ENCODE data around the gene GPR4. TPM values are rescaled to one million over a fixed set of nuclear protein-coding genes. Genes with fewer than 3 reads are reported as not detected.
A peak's percentile ranks its signal among the peaks of the same experiment; 100 is the strongest.

The GPR4 gene
- total RNA-seq, 3 donors from 2014 or later, result 1.1 to 8.8 (median 1.2) TPM

DNA sequence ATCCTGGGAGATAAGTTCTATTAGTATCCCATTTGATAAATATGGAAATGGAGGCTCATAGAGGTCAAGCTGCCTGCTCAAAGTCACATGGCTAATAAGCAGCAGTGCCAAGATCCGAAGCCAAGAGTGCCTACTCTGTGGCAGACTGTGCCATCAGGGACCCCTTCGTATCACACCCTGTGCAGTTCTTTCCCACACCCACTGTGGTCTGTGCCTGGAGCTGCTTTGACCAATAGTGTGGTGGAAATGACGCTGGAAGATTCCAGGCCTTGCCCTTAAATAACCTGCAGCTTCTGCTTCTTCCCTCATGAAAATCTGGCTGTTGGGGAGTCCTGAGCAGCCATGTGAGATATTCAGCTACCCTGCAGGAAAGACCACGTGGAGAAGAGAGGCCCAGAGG is 27.5 kb downstream of the GPR4 start:
- peaks cover 0 to 9% of the 10 kb centered on the region in 2 donors for H3K4me1 ChIP-seq
- intact Hi-C loops (cut with DNase I; ENCODE audit: low total_unique reads), result no loop called here
- DNase-seq (ENCODE audit: low spot score in 2 of 2), result no peak
- no peak overlapping the region for H3K27ac ChIP-seq
- H3K36me3 ChIP-seq, result no peaks in the 10 kb centered on the region
- H3K4me3 ChIP-seq, result no peak overlapping the region
- no peak for TF ChIP-seq POLR2AphosphoS5 (IDR thresholded peaks at IDR 0.05)
- H3K9me3 ChIP-seq, result no peaks in the 10 kb centered on the region
- H3K27me3 ChIP-seq, result no peaks in the 10 kb centered on the region

DNA sequence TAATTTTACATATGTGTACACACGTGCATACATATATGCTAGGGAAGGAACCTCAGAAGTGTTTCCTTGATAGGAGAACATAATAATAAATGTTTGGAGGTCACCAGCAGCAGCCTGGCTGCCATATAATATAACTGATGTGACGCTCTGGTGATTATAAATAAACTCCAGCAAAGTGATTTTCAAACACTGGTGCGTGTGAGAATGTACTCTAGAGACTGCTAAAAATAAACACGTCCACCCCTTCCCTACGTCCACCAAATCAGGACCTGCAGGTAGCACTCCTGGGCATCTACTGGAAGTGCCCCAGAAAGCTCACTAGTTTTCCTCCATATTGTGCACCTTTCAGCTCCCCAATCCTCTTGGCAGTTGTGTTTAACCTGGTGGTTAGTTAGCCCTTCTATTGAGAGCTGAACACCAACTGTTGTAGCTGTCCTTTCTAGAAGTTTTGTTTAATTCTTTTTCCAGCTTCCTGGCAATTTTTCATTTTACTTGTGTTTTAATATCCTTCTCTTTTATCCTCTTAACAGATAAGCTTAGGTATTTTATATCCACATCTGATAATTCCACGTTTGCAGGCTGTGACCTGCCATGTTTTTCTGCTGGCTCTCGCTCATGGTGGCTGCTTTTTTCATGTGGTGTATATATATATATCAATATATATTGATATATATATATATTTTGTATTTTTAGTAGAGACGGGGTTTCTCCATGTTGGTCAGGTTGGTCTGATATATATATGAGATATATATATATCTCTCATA is 30.4 kb downstream of the GPR4 start:
- no peak overlapping the region for H3K4me3 ChIP-seq
- no peaks in the 10 kb centered on the region for H3K4me1 ChIP-seq
- no peak overlapping the region for H3K27ac ChIP-seq
- H3K27me3 ChIP-seq, result no peaks in the 10 kb centered on the region
- H3K36me3 ChIP-seq, result no peaks in the 10 kb centered on the region
- intact Hi-C loops (cut with DNase I; ENCODE audit: low total_unique reads), result no loop called here
- no peak for DNase-seq (ENCODE audit: low spot score in 2 of 2)
- TF ChIP-seq POLR2AphosphoS5 (IDR thresholded peaks at IDR 0.05), result no peak
- TF ChIP-seq POLR2A (IDR thresholded peaks at IDR 0.05), result no peak
- TF ChIP-seq, protein P1, sequence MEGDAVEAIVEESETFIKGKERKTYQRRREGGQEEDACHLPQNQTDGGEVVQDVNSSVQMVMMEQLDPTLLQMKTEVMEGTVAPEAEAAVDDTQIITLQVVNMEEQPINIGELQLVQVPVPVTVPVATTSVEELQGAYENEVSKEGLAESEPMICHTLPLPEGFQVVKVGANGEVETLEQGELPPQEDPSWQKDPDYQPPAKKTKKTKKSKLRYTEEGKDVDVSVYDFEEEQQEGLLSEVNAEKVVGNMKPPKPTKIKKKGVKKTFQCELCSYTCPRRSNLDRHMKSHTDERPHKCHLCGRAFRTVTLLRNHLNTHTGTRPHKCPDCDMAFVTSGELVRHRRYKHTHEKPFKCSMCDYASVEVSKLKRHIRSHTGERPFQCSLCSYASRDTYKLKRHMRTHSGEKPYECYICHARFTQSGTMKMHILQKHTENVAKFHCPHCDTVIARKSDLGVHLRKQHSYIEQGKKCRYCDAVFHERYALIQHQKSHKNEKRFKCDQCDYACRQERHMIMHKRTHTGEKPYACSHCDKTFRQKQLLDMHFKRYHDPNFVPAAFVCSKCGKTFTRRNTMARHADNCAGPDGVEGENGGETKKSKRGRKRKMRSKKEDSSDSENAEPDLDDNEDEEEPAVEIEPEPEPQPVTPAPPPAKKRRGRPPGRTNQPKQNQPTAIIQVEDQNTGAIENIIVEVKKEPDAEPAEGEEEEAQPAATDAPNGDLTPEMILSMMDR (IDR thresholded peaks at IDR 0.05), result no peak
- H3K9me3 ChIP-seq, result no peaks in the 10 kb centered on the region

DNA sequence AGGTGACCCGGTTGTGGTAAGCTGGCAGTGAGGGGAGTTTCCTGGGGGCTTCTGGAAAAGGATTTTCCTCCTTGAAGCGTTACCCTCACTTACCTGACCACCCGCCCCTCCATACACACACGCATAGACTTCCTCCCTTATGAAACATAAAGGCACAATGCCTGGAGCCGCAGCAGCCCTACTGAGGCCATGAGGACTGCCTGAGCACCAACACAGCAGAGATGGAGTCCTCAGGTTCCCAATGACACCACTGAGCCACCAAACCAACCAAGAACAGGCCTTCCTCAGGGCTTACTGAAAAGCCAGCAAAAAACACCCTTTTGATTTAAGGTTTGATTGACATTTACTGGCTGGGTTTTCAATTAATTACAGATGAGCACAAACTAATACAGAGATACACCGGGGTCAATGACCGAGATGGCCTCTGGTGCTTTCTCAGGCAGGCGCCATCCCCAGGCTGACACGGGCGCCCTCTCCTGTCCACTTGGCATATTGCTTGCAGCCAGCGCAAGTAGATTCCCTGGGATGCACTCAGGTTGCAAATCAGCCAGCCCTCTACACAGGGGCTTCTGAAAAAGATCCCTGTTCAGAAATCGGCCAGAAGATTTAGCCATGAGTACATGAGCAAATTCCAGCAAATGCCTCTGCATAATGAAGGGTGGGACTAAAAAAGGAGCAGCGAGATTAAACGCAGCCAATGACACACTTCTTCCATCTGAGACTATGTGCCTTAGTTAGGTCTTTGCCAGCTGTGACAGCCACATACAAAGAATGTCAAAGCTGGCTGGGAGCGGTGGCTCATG is 32.2 kb downstream of the GPR4 start:
- intact Hi-C loops (cut with DNase I; ENCODE audit: low total_unique reads), result no loop called here
- H3K9me3 ChIP-seq, result no peaks in the 10 kb centered on the region
- H3K27ac ChIP-seq, result no peak overlapping the region
- H3K4me3 ChIP-seq, result no peak overlapping the region
- no peaks in the 10 kb centered on the region for H3K4me1 ChIP-seq
- TF ChIP-seq, protein P1 (IDR thresholded peaks at IDR 0.05), result peak in 2 of 3 donors; percentile 40 to 58
- no peak for TF ChIP-seq POLR2AphosphoS5 (IDR thresholded peaks at IDR 0.05)
- H3K27me3 ChIP-seq, result no peaks in the 10 kb centered on the region
- no peaks in the 10 kb centered on the region for H3K36me3 ChIP-seq
- no peak for DNase-seq (ENCODE audit: low spot score in 2 of 2)

DNA sequence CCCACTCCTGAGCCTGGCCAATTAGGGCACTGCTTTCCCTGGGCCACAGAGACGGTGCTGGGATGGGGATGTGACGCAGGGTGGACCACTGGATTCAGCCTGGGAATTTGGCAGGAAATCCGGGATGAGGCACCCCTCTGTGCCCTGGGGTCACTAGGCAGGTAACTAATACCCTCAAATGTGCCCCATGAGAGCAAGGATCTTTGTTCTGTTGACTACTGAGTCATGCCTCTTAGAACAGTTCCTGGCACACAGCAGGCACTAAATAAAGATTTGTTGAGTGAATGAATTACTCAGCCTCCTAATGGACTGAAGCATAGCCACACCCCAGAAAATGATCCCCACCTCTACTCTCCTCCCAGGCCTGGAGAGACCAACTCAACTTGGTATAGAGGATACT is 33.3 kb downstream of the GPR4 start:
- H3K4me3 ChIP-seq, result no peak overlapping the region
- H3K4me1 ChIP-seq, result no peaks in the 10 kb centered on the region
- DNase-seq (ENCODE audit: low spot score in 2 of 2), result no peak
- intact Hi-C loops (cut with DNase I; ENCODE audit: low total_unique reads), result no loop called here
- no peaks in the 10 kb centered on the region for H3K27me3 ChIP-seq
- H3K36me3 ChIP-seq, result no peaks in the 10 kb centered on the region
- TF ChIP-seq POLR2AphosphoS5 (IDR thresholded peaks at IDR 0.05) (no peak), POLR2A (IDR thresholded peaks at IDR 0.05) (no peak)
- TF ChIP-seq, protein P1 (IDR thresholded peaks at IDR 0.05), result no peak
- H3K9me3 ChIP-seq, result no peaks in the 10 kb centered on the region
- peak overlapping the region in 1 of 2 donors; percentile 25 for H3K27ac ChIP-seq

DNA sequence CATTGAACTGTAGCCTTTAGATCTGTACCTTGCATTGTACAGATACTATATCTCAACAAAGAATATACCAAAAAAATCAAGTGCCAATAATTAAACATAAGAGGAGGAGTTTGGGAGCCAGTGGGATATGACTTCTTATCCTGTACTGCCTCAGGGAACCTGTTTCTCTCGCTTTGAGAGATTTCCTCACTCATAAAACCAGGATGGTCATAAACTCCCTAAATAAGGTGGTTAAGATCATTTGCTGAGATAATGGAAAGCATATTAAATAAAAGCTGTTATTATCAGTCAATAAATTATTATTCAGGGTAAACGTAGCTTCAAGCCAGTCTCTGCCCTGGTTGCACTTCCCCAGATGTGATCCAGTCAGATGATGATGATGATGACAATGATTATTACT is 34.4 kb downstream of the GPR4 start:
- Histone ChIP-seq H3K4me1 (no peaks in the 10 kb centered on the region), H3K27ac (no peak overlapping the region), H3K36me3 (no peaks in the 10 kb centered on the region), H3K4me3 (no peak overlapping the region), H3K27me3 (no peaks in the 10 kb centered on the region), H3K9me3 (no peaks in the 10 kb centered on the region)
- TF ChIP-seq POLR2A (IDR thresholded peaks at IDR 0.05) (no peak), POLR2AphosphoS5 (IDR thresholded peaks at IDR 0.05) (no peak)
- TF ChIP-seq, protein P1 (IDR thresholded peaks at IDR 0.05), result no peak
- intact Hi-C loops (cut with DNase I; ENCODE audit: low total_unique reads), result no loop called here
- DNase-seq (ENCODE audit: low spot score in 2 of 2), result no peak

Measured in breast epithelium (tissue), 4 donors.